Fibroblast of pulmonary artery (primary cell): ENCODE results near the gene COX14.

Experiments used
- DNase-seq: peaks from one replicate; pipeline ENCODE4 v3.0.0-alpha.2; 2010; ENCODE audit warnings: low read depth
- H3K4me3 ChIP-seq: replicated peaks from 2 replicates; pipeline ENCODE4 v1.5.1; 2011; ENCODE audit warnings: low read depth, mild to moderate bottlenecking, control low read depth, low read length, moderate library complexity
- TF ChIP-seq, protein P1 (sequence below): IDR thresholded peaks from 2 replicates; pipeline ENCODE4 v1.5.1; 2011; ENCODE audit warnings: mild to moderate bottlenecking, control low read depth, low read length, inconsistent platforms; ENCODE audit errors: missing control alignments

Gene COX14

GRCh38 chr12:50117057-50117622, 5.1 kb downstream of the COX14 start:
- TF ChIP-seq, protein P1, sequence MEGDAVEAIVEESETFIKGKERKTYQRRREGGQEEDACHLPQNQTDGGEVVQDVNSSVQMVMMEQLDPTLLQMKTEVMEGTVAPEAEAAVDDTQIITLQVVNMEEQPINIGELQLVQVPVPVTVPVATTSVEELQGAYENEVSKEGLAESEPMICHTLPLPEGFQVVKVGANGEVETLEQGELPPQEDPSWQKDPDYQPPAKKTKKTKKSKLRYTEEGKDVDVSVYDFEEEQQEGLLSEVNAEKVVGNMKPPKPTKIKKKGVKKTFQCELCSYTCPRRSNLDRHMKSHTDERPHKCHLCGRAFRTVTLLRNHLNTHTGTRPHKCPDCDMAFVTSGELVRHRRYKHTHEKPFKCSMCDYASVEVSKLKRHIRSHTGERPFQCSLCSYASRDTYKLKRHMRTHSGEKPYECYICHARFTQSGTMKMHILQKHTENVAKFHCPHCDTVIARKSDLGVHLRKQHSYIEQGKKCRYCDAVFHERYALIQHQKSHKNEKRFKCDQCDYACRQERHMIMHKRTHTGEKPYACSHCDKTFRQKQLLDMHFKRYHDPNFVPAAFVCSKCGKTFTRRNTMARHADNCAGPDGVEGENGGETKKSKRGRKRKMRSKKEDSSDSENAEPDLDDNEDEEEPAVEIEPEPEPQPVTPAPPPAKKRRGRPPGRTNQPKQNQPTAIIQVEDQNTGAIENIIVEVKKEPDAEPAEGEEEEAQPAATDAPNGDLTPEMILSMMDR = no peak
- DNase-seq = no peak
- no peak overlapping the region for H3K4me3 ChIP-seq

DNA sequence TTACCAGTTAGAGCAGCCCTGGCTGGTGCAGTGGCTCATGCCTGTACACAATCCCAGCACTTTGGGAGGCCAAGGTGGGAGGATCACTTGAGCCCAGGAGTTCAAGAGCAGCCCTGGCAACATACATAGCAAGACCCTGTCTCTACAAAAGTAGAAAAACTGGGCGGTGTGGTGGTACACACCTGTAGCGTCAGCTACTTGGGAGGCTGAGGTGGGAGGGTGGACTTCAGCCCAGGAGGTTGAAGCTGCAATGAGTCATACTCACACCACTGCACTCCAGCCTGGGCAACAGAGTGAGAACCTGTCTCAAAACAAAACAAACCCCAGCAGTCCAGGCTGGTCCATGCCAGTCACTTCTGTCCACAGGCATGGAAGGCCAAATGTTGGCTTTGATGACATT, 7.4 kb downstream of the COX14 start:
- TF ChIP-seq, protein P1 = no peak
- DNase-seq = no peak

DNA sequence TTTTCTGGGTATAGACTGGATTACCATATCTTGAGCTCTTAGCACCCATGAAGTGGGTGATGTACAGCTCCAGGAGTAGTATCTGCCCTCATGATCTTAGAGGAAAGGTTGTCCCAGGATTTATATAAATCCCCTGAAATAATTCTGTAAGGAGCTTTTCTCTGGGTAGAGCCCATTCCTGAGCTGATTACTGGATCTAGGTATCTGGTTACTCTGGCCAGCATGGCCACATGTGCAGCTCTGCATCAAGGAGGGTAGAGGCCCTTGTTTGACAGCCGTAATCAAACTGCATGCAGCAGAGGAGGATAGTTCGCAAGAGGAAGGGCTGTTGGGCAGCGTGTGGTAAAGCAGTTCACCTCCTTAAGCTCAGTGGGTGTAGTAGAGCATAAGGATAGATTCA, 8.5 kb downstream of the COX14 start:
- H3K4me3 ChIP-seq = no peak overlapping the region
- DNase-seq = no peak
- TF ChIP-seq, protein P1 = no peak

More for the DNA sequence above, 7.4 kb downstream of the COX14 start:
- no peak overlapping the region for H3K4me3 ChIP-seq

DNA sequence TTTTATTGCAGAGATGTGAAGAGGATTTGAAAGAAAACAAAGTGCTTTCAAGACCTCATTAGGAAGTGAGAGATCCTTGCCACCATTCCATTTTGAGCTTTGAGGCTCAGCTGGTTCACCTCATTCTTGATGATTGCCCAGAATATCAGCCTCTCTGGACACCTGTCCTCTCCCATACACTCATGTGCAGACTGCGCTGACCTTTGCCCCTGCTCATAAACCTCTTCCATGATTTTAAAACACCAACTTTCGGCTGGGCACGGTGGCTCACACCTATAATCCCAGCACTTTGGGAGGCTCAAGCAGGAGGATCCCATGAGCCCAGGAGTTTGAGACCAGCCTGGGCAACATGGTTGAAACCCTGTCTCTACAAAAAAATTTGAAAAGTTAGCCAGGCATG, 8.9 kb downstream of the COX14 start:
- DNase-seq = no peak
- TF ChIP-seq, protein P1 = no peak
- no peak overlapping the region for H3K4me3 ChIP-seq

GRCh38 chr12:50121641-50122040, 9.6 kb downstream of the COX14 start:
- no peak for DNase-seq
- H3K4me3 ChIP-seq = no peak overlapping the region
- TF ChIP-seq, protein P1 = no peak

DNA sequence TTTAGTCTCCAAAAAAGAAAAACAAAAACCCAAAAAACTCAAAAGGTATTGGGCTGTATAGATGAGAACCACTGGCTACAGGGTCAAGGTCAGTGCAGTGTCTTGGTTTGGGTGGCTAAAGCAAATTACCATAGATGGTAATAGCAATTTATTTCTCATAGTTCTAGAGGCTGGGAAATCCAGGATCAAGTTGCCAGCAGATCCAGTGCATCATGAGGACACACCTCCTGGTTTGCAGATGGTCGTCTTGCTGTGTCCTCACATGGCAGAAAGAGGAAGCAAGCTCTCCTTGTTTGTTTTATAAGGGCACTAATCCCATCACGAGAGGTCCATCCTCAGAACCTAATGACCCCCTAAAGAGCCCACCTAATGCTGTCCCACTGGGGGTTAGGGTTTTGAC, 11.2 kb downstream of the COX14 start:
- DNase-seq = no peak
- TF ChIP-seq, protein P1 = no peak
- H3K4me3 ChIP-seq = no peak overlapping the region

- H3K4me3 ChIP-seq = no peak overlapping the region
- TF ChIP-seq, protein P1 = no peak
- DNase-seq = no peak
These were observed 15.5 kb downstream of the COX14 start for GRCh38 chr12:50127546-50127945.
